Hematopoietic multipotent progenitor cell treated with erythropoietin and hydrocortisone succinate and interleukin-3 and kit ligand, for 17 days (in vitro differentiated cells): ENCODE measurements around the gene FAM169A.
"Not testable (repeated sequence)": the region's sequence is repeated elsewhere in the genome, so short reads cannot be mapped to it uniquely, and the experiment has no call there.

Experiments used
- DNase-seq: peaks from one replicate; pipeline ENCODE4 v3.0.0-alpha.2; 2015; ENCODE audit warnings: low spot score

Gene FAM169A

GRCh38 chr5:74865804-74866595 is at the start of gene FAM169A:
TSS of gene FAM169A (minus strand) at chr5:74866387. CDS start at chr5:74841676, 24,711 bp downstream.
- DNase-seq = no peak

DNA sequence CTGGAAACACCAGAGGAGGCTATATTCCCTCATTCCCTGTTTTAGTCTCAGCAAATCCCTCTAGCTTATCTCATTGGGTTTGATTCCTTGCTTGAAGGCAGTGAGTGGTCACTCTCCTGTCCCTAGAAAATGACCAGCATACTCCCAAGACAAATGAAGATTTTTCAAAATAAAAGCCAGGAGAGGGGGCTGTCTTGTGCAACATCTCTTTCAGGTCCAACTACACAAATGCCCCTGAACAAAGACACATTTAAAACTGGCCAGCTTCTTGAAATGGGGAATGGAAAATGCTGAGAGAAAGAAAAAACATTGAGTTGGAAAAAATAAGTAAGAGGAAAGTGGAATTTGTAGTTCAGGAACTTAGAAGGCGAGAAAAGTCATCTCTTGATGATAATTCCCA is 49.3 kb upstream of the FAM169A start:
- no peak for DNase-seq

- DNase-seq = not testable (repeated sequence)
Observed at GRCh38 chr5:74911421-74911820, 45.2 kb upstream of the FAM169A start.

DNA sequence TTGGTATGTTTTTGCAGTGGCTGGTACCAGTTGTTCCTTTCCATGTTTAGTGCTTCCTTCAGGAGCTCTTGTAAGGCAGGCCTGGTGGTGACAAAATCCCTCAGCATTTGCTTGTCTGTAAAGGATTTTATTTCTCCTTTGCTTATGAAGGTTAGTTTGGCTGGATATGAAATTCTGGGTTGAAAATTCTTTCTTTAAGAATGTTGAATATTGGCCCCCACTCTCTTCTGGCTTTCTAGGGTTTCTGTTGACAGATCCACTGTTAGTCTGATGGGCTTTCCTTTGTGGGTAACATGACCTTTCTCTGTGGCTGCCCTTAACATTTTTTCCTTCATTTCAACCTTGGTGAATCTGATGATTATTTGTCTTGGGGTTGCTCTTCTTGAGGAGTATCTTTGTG is 43.7 kb upstream of the FAM169A start:
- not testable (repeated sequence) for DNase-seq

DNA sequence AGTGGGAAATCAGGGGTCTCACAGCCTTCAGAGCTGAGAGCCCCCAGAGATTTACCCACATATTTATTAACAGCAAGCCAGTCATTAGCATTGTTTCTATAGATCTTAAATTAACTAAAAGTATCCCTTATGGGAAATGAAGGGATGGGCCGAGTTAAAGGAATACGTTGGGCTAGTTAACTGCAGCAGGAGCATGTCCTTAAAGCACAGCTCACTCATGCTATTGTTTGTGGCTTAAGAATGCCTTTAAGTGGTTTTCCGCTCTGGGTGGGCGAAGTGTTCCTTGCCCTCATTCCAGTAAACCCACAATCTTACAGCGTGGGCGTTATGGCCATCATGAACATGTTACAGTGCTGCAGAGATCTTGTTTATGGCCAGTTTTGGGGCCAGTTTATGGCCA is 42.0 kb upstream of the FAM169A start:
- not testable (repeated sequence) for DNase-seq

DNA sequence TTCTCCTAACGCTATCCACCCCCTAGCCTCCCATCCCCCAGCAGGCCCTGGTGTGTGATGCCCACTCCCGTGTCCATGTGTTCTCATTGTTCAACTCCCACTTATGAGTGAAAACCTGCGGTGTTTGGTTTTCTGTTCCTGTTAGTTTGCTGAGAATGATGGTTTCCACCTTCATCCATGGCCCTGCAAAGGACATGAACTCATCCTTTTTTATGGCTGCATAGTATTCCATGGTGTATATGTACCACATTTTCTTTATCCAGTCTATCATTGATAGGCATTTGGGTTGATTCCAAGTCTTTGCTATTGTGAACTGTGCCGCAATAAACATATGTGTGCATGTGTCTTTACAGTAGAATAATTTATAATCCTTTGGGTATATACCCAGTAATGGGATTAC is 38.5 kb upstream of the FAM169A start:
- not testable (repeated sequence) for DNase-seq

DNA sequence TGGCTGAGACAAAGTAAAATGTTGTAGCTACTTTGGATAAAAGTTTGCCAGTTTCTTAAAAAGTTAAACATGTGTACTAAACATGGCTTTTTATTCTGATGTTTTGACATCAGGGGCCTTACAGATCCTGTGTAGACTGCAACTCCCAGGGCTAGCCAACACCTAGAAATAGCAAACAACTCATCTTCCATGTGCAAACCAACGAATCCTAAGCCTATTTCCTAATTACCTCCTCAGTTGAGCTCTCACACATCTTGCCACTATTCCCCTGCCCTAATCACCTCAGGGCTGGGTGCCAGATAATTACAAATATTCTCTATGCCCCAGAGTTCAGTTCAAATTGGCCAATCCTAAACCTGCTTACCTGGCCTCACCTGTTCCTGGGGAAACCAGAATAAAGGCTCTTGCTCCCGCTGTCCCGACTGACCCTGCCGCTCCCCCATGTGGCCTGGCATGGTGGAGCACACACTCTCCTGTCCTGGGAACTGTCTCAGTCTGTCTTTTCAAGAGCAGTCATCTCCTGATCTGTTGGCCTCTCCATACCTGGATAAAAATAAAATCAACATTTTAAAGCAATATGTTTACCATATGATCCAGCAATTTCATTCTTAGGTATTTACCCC is 37.1 kb upstream of the FAM169A start:
- DNase-seq = no peak

DNA sequence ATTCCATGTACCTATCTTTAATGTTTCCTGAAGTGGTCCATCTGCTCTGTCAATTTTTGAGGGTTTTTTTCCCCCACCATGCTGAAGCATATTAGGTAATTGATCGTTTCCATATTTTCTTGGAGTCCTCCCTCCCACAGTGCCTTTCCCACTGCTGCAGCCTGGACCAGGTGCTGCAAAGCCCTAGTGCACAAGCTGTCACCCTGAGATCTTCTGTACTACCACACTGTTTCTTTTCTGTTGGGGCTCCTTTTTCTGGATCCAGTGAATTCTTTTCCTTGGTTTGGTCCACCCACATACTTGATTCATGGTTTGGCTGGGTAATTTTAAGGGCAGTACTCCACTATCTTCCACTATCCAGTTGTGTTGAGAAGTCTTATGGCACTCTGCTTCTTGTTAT is 30.9 kb upstream of the FAM169A start:
- no peak for DNase-seq

DNA sequence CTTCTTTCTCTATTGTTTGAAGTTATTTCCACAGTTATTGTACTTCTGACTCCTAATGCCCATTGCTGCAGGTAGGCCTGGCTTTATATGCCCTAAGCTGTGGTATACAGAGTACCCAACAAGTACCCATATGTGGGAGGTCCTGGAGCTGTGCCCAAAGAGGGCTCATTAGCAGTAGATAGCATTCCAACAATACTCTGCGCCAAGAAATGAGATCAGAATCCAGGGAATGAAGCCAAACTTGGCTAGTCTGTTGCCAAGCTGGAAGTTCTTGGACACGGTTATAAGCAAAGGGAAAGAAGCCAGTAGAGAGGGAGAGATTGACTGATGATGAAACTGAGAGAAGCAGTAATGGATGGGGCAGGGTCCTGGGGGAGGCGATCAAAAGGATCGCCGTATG is 29.7 kb upstream of the FAM169A start:
- DNase-seq = no peak

DNA sequence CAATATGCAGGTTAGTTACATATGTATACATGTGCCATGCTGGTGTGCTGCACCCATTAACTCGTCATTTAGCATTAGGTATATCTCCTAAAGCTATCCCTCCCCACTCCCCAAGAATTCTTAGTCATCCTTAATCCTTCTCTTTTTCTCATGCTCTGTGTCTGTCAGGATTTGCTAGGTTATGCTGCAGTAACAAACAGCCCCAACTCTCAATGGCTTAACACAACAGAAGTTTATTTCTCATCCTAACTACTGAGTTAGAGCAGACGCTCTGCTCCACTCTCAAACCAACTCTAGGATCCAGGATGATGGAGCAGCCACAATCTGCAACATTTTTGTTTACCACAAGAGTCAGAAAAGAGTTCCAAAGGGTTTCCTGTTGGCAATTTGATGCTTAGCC is 28.2 kb upstream of the FAM169A start:
- DNase-seq = no peak

DNA sequence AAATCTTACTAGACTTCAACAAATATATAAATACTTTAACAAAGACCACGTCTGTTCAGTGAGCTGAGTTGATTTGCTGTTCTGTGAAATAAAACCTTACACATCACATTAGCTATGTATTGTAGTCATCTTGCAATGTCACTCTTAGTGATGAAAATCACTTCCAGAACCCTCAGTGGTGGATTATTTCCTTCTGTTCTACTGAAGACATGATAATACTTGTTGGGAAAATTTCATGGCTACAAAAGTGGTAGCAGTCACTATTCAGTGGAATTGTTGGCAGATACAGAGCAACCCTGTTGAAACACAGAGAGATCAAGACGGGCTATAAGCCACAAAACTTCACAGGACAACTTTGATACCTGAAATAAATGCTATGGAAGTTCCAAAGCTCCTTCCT is 26.7 kb upstream of the FAM169A start:
- DNase-seq = no peak

GRCh38 chr5:74889523-74890105 is 23.4 kb upstream of the FAM169A start:
- no peak for DNase-seq

GRCh38 chr5:74888117-74888516 is 21.9 kb upstream of the FAM169A start:
- no peak for DNase-seq

- no peak for DNase-seq
Observed at GRCh38 chr5:74885170-74885569, 19.0 kb upstream of the FAM169A start.

DNA sequence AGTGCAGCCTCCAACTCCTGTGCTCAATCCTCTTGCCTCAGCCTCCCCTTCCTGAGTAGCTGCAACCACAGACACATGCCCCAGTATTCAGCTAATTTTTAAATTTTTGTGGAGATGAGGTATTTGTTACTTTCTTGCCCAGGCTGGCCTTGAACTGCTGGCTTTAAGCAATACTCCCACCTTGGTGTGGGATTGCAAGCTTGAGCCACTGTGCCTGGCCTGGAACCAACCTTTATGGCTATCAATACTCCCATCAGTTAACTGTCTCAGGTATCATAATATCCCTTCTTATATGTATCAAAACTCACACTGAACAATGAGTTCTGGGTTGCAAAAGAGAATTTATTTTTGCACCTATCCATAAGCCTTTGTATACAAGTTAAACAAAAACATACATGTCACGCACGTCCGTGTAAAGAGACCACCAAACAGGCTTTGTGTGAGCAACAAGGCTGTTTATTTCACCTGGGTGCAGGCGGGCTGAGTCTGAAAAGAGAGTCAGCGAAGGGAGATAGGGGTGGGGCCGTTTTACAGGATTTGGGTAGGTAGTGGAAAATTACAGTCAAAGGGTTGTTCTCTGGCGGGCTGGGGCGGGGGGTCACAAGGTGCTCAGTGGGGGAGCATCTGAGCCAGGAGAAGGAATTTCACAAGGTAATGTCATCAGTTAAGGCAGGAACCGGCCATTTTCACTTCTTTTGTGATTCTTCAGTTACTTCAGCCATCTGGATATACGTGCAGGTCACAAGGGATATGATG is 16.4 kb upstream of the FAM169A start:
- not testable (repeated sequence) for DNase-seq

DNA sequence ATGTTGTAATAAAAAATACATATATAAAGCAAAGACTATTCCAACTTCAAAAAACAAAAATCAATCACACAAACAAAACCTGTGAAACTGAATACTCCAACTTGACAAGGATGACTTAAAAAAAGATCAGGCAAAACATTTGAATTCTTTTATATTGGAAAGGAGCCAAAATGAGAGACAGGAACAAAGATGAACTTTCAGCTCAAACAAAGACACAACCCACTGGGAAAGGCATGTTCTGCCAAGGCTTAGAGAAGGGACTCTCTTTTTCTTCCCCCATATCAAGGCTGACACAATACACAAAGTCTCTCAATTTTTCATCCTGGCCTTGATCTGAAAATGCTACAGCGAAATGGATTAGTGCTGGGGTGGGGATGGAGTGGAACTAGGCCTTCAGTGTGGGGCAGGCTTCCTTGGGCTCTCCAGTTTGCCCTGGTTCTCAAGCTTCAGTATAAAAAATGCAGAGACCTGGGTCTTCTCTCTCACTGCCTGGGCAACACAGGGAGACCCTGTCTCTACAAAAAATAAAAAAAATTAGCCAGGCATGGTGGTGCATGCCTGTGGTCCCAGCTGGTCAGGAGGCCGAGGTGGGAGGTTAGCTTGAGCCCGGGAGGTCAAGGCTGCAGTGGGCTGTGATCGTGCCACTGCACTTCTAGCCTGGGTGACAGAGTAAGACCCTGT is 11.6 kb upstream of the FAM169A start:
- DNase-seq = no peak

- no peak for DNase-seq
Observed at GRCh38 chr5:74875994-74876791, 10.0 kb upstream of the FAM169A start.

- DNase-seq = no peak
Observed at GRCh38 chr5:74873525-74874249, 7.5 kb upstream of the FAM169A start.

GRCh38 chr5:74870299-74871067 is 4.3 kb upstream of the FAM169A start:
- no peak for DNase-seq

DNA sequence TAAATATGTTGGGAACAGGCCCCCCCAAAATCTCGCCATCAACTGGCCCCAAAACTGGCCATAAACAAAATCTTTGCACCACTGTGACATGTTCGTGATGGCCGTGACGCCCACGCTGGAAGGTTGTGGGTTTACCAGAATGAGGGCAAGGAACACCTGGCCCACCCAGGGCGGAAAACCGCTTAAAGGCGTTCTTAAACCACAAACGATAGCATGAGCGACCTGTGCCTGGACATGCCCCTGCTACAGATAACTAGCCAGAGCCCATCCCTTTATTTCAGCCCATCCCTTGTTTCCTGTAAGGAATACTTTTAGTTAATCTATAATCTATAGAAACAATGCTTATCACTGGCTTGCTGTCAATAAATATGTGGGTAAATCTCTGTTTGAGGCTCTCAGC is 3.2 kb upstream of the FAM169A start:
- DNase-seq = not testable (repeated sequence)
